Kidney epithelial cell (primary cell): ENCODE measurements around the gene CRLF2. TPM values are rescaled to one million over a fixed set of nuclear protein-coding genes. Genes with fewer than 3 reads are reported as not detected.

ENCODE experiments used
- DNase-seq: peaks from one replicate; pipeline ENCODE4 v3.0.0-alpha.2; 2010; ENCODE audit warnings: low read depth
- H3K27me3 ChIP-seq: 2 replicates; pipeline ENCODE4 v1.6.0; 2011; ENCODE audit warnings: low read length; ENCODE audit not compliant: control insufficient read depth, insufficient read depth
- H3K36me3 ChIP-seq: 2 replicates; pipeline ENCODE4 v1.5.1; 2011; ENCODE audit warnings: low read length; ENCODE audit not compliant: control insufficient read depth, insufficient read depth
- H3K4me3 ChIP-seq: 2 replicates; pipeline ENCODE4 v1.5.1; 2011; ENCODE audit warnings: low read depth, mild to moderate bottlenecking, control low read depth, low read length
- CTCF ChIP-seq: IDR thresholded peaks from 2 replicates; pipeline ENCODE4 v1.5.1; 2011; ENCODE audit warnings: mild to moderate bottlenecking, moderate library complexity, low read length, control low read depth, inconsistent platforms; ENCODE audit not compliant: insufficient read depth, poor library complexity, severe bottlenecking
- total RNA-seq: library from RNA; depleted of rRNA; stranded (reverse); fragments of >200 nt; gene quantifications from 2 replicates; pipeline ENCODE4 v1.2.3, GENCODE V29; 2015

Gene CRLF2
- total RNA-seq, 1 donor from 2014 or later = not detected

DNA sequence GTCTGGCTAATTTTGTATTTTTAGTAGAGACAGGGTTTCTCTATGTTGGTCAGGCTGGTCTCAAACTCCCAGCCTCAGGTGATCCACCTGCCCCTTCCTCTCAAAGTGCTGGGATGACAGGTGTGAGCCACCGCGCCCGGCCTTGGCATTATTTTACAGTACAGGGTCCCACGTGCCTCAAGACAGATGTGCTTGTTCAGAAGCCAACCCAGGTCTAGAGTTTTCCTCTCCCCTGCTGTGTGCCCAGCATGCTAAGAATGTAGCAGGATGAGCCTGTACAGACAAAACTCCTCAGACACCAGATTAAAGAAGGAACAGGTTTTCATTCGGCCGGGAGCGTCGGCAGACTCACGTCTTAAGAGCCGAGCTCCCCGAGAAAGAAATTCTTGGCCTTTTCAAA lies 42.2 kb downstream of the CRLF2 start:
- TF ChIP-seq CTCF = no peak
- H3K36me3 ChIP-seq = no peaks in the 10 kb centered on the region
- no peak overlapping the region for H3K4me3 ChIP-seq
- no peak for DNase-seq
- H3K27me3 ChIP-seq = no peaks in the 10 kb centered on the region

GRCh38 chrX:1169189-1169588 lies 43.3 kb downstream of the CRLF2 start:
- no peak overlapping the region for H3K4me3 ChIP-seq
- no peaks in the 10 kb centered on the region for H3K36me3 ChIP-seq
- no peak for DNase-seq
- H3K27me3 ChIP-seq = no peaks in the 10 kb centered on the region
- TF ChIP-seq CTCF = no peak

GRCh38 chrX:1167918-1168481 lies 44.4 kb downstream of the CRLF2 start:
- TF ChIP-seq CTCF = no peak
- Histone ChIP-seq H3K4me3 (no peak overlapping the region), H3K27me3 (no peaks in the 10 kb centered on the region), H3K36me3 (no peaks in the 10 kb centered on the region)
- DNase-seq = no peak

- no peak for TF ChIP-seq CTCF
- no peaks in the 10 kb centered on the region for H3K36me3 ChIP-seq
- no peak for DNase-seq
- no peaks in the 10 kb centered on the region for H3K27me3 ChIP-seq
- H3K4me3 ChIP-seq = no peak overlapping the region
Measured at GRCh38 chrX:1167466-1167865, 45.0 kb downstream of the CRLF2 start.

DNA sequence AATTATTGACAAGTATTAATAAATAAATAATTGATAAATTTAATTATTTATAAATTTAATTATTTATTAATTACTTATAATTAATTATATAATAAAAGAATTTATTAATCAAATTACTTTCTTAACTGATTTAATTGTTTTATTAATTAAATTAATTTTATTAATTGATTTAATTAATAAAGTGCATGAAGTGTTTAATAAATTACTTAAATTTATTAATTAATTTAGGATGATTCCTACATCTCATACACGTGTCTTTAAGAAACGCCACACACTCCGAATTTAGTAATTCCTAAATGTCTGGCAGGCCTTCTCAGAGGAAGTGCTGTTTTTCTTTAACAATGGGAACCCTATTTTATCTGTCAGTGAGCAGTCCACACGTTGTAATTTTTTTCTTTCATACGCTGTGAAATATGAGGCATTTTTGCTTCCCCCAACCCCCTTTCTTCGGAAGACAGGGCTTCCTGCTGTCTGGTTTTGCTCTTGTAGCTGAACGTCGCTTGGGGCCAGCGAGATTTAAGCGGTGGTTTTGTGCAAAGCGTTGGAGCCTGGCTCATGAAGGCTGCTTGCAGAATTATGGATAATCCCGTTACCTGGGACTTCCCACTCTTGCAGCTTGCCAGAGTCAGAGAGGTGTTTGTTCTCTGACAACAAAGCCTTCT lies 46.8 kb downstream of the CRLF2 start:
- no peak for DNase-seq
- no peaks in the 10 kb centered on the region for H3K27me3 ChIP-seq
- H3K36me3 ChIP-seq = no peaks in the 10 kb centered on the region
- no peak overlapping the region for H3K4me3 ChIP-seq
- TF ChIP-seq CTCF = no peak
